ENCODE results near the gene LARGE1.

Gene LARGE1

DNA sequence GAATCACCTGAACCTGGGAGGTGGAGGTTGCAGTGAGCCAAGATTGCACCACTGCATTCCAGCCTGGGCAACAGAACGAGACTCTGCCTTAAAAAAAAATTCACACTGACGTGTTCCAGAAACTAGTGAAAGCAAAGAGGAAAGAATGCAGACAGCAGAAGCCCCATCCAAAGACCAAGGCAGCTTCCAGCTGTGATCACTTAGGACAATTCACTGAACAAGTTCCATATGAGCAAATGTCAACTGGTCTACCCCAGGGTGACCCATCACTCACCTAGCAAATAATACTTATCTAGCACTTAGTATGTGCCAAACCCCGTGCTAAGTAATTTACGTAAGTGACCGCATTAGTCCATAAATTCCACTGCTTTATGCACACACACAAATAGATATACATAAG lies 138.9 kb downstream of the LARGE1 start:
- TF ChIP-seq POLR2AphosphoS5 (IDR thresholded peaks at IDR 0.05; ENCODE audit: low read depth, low read length) (no peak), SIN3A (IDR thresholded peaks at IDR 0.05; ENCODE audit: borderline replicate concordance, insufficient read depth, low read length) (no peak), TAF1 (IDR thresholded peaks at IDR 0.05; ENCODE audit: borderline replicate concordance, insufficient read depth, low read length) (no peak), FOXP2 (optimal IDR thresholded peaks at IDR 0.05; ENCODE audit: borderline replicate concordance, extremely low read depth, extremely low read length, insufficient read depth) (no peak)
- TF ChIP-seq, protein P1, sequence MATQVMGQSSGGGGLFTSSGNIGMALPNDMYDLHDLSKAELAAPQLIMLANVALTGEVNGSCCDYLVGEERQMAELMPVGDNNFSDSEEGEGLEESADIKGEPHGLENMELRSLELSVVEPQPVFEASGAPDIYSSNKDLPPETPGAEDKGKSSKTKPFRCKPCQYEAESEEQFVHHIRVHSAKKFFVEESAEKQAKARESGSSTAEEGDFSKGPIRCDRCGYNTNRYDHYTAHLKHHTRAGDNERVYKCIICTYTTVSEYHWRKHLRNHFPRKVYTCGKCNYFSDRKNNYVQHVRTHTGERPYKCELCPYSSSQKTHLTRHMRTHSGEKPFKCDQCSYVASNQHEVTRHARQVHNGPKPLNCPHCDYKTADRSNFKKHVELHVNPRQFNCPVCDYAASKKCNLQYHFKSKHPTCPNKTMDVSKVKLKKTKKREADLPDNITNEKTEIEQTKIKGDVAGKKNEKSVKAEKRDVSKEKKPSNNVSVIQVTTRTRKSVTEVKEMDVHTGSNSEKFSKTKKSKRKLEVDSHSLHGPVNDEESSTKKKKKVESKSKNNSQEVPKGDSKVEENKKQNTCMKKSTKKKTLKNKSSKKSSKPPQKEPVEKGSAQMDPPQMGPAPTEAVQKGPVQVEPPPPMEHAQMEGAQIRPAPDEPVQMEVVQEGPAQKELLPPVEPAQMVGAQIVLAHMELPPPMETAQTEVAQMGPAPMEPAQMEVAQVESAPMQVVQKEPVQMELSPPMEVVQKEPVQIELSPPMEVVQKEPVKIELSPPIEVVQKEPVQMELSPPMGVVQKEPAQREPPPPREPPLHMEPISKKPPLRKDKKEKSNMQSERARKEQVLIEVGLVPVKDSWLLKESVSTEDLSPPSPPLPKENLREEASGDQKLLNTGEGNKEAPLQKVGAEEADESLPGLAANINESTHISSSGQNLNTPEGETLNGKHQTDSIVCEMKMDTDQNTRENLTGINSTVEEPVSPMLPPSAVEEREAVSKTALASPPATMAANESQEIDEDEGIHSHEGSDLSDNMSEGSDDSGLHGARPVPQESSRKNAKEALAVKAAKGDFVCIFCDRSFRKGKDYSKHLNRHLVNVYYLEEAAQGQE (IDR thresholded peaks at IDR 0.05; ENCODE audit: insufficient read depth in 1 of 2, low read depth in 2 of 2, low read length in 2 of 2): no peak

DNA sequence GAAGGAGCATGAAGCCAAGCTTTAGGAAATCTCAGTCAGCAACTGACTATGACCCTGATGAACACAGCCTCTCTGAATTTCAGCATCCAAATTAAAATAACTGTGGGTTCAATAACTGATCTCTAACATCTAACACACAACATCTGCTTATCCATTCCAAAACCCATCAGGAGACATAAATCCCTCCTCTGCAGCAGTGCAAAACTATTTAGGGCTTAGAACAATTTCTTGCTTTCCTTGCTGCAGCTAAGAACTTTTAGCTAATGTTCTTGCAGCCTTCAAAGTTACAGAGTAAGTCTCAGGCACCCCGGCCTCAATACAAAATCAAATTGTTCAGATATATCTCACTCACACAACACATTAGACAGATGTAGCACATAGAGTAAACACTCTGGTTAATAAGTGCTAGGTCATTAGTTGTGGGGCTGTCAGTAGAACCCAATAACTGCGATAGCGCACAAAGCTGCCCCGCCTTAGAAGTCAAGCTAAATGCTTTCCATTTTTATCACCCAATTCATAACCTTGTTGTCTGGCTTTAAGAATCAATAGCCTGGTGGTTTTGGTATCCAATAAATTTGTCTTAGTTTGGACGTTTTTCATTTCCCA lies 139.6 kb downstream of the LARGE1 start:
- no peak for TF ChIP-seq FOXP2 (optimal IDR thresholded peaks at IDR 0.05; ENCODE audit: borderline replicate concordance, extremely low read depth, extremely low read length, insufficient read depth)
- TF ChIP-seq POLR2AphosphoS5 (IDR thresholded peaks at IDR 0.05; ENCODE audit: low read depth, low read length): no peak
- TF ChIP-seq SIN3A (IDR thresholded peaks at IDR 0.05; ENCODE audit: borderline replicate concordance, insufficient read depth, low read length): no peak
- no peak for TF ChIP-seq TAF1 (IDR thresholded peaks at IDR 0.05; ENCODE audit: borderline replicate concordance, insufficient read depth, low read length)
- TF ChIP-seq, protein P1 (IDR thresholded peaks at IDR 0.05; ENCODE audit: insufficient read depth in 1 of 2, low read depth in 2 of 2, low read length in 2 of 2): no peak

DNA sequence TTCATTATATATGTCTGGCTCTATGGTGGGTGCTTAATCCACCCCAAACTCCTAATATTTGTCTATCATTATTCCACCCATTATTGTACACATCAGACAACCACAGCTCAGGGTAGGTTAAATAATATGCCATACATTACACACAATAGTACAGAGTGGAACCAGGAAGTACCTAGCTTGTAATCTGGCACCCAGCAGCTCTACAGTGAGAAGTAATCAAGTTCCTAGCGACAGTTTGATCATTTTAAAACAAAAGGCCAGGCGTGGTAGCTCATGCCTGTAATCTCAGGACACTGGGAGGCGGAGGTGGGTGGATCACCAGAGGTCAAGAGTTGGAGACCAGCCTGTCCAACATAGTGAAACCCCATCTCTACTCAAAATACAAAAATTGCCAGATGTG lies 141.0 kb downstream of the LARGE1 start:
- TF ChIP-seq, protein P1 (IDR thresholded peaks at IDR 0.05; ENCODE audit: insufficient read depth in 1 of 2, low read depth in 2 of 2, low read length in 2 of 2): no peak
- TF ChIP-seq SIN3A (IDR thresholded peaks at IDR 0.05; ENCODE audit: borderline replicate concordance, insufficient read depth, low read length) (no peak), FOXP2 (optimal IDR thresholded peaks at IDR 0.05; ENCODE audit: borderline replicate concordance, extremely low read depth, extremely low read length, insufficient read depth) (no peak), POLR2AphosphoS5 (IDR thresholded peaks at IDR 0.05; ENCODE audit: low read depth, low read length) (no peak), TAF1 (IDR thresholded peaks at IDR 0.05; ENCODE audit: borderline replicate concordance, insufficient read depth, low read length) (no peak)

DNA sequence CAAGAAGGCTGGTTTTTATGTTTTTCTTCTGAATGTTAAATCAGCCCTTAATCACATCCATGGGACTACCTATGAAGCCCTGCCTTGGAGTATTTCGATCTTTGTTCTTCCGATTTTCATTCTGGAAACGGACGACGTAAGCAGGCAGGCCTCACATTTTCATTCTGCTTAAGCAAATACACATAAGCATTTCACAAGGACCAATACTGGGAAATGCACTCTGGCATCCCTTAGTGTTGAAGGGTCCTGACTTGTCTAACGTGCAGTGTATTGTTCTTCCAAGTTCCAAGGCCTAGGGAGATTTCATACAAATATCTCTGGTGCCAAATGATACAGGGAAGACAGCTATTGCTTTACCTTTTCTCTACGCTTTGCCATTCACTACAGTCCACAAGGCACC lies 143.8 kb downstream of the LARGE1 start:
- TF ChIP-seq, protein P1 (IDR thresholded peaks at IDR 0.05; ENCODE audit: insufficient read depth in 1 of 2, low read depth in 2 of 2, low read length in 2 of 2): no peak
- TF ChIP-seq FOXP2 (optimal IDR thresholded peaks at IDR 0.05; ENCODE audit: borderline replicate concordance, extremely low read depth, extremely low read length, insufficient read depth) (no peak), SIN3A (IDR thresholded peaks at IDR 0.05; ENCODE audit: borderline replicate concordance, insufficient read depth, low read length) (no peak), TAF1 (IDR thresholded peaks at IDR 0.05; ENCODE audit: borderline replicate concordance, insufficient read depth, low read length) (no peak), POLR2AphosphoS5 (IDR thresholded peaks at IDR 0.05; ENCODE audit: low read depth, low read length) (no peak)
